Cardiac fibroblast (primary cell): ENCODE data around the gene TIMP2.

ENCODE experiments used
- DNase-seq, 2 donors: peaks; one replicate each; pipeline versions ENCODE4 v3.0.0 to v3.0.0-alpha.2; 2010; ENCODE audit warnings: low read depth in 2 of 2
- H3K4me3 ChIP-seq, 2 donors: replicated peaks in 1 of 2; 1 replicate in 1 of 2; 2 replicates in 1 of 2; pipeline ENCODE4 v1.5.1; 2011; ENCODE audit warnings: low read depth in 2 of 2, low read length in 2 of 2, mild to moderate bottlenecking in 2 of 2, moderate library complexity in 1 of 2
- TF ChIP-seq, protein P1 (sequence below): IDR thresholded peaks from one replicate; pipeline ENCODE4 v1.5.1; 2011; ENCODE audit warnings: low read depth, mild to moderate bottlenecking, low read length, inconsistent platforms

The TIMP2 gene, protein sequence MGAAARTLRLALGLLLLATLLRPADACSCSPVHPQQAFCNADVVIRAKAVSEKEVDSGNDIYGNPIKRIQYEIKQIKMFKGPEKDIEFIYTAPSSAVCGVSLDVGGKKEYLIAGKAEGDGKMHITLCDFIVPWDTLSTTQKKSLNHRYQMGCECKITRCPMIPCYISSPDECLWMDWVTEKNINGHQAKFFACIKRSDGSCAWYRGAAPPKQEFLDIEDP

DNA sequence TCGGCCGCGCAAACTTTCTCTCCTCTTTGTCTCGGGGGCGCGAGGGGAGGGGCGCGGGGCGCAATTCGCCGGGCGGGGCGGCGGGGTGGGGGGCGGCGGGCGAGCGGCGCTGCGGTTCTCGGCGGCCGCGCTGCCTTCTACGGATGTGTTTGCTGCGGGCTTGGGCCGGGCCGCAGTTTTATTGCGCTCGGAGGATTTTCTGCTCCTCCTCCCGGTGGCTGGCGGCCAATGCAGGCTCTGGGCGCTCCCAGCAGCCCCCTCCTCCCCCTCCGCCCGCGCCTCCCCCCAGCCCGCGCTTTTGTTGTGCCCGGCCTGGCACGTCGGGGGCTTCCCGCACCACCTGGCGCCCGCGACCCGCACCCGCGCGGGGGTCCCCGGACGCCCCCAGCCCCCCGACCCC, at the start of gene TIMP2:
TIMP2 (minus strand) TSS at position 154 of the 400 bp plus-strand sequence. CDS start 299 bp downstream, outside the sequence.
- TF ChIP-seq, protein P1, sequence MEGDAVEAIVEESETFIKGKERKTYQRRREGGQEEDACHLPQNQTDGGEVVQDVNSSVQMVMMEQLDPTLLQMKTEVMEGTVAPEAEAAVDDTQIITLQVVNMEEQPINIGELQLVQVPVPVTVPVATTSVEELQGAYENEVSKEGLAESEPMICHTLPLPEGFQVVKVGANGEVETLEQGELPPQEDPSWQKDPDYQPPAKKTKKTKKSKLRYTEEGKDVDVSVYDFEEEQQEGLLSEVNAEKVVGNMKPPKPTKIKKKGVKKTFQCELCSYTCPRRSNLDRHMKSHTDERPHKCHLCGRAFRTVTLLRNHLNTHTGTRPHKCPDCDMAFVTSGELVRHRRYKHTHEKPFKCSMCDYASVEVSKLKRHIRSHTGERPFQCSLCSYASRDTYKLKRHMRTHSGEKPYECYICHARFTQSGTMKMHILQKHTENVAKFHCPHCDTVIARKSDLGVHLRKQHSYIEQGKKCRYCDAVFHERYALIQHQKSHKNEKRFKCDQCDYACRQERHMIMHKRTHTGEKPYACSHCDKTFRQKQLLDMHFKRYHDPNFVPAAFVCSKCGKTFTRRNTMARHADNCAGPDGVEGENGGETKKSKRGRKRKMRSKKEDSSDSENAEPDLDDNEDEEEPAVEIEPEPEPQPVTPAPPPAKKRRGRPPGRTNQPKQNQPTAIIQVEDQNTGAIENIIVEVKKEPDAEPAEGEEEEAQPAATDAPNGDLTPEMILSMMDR: peak; percentile 15
- H3K4me3 ChIP-seq: peak within 1 kb of the TSS; percentile 83 to 90
- peak; percentile 85 to 93 for DNase-seq

DNA sequence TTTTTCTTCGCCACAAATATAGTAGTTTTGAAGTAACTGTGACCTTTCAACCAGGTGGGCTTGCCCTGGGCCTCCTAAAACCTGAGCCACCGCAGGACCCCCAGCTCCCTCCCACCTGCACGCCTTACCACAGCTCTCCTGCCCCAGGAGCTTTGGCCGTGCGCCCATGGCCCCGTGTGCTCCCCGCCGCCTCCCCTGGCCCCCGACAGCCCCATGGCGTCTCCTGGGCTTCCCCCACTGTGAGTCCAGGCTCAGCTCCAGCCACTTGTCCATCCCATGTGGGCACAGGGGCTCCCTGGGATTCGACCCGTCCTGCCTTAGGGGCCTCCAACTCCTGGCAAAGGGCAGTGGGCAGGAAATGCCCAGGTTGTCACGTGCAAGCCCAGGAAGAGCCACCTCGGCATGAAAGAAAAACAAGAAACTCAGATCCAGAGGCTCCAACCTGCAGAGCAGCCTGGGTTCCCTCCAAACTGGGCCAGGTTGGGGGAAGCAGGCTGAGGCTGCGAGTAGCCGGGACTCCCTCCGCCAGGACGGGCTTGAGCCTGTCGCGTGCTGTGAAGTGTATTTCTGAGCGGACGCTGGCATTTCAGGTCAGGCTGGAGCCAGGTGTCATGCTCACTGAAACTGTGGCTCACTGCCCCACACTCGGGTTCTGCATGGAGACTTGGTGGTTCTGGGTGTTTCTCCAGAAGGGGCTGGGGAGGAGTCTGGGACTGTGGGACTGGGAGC, 48.8 kb upstream of the TIMP2 start:
- TF ChIP-seq, protein P1: no peak
- DNase-seq: no peak
- no peak overlapping the region for H3K4me3 ChIP-seq

DNA sequence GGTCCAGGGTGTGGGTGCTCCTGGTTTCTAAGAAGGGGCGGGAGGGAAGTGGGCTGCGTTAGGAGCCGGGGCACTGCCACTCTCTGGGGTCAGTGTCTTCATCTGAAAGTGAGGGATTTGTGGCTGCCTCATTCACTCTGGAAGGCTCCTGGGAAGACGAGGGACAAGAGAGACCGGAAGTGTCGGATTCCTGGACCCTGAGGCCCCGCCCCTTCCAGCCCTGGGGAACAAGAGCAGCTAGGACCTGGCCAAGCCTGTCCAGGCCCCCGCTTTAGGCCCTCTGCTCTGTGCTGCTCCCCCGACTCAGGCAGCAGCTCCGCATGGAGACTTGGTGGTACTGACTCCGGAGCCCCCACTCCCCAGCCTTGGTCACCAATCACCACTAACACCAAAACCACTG, 48.0 kb upstream of the TIMP2 start:
- peak in 1 of 2 donors; percentile 34 for DNase-seq
- H3K4me3 ChIP-seq: no peak overlapping the region

DNA sequence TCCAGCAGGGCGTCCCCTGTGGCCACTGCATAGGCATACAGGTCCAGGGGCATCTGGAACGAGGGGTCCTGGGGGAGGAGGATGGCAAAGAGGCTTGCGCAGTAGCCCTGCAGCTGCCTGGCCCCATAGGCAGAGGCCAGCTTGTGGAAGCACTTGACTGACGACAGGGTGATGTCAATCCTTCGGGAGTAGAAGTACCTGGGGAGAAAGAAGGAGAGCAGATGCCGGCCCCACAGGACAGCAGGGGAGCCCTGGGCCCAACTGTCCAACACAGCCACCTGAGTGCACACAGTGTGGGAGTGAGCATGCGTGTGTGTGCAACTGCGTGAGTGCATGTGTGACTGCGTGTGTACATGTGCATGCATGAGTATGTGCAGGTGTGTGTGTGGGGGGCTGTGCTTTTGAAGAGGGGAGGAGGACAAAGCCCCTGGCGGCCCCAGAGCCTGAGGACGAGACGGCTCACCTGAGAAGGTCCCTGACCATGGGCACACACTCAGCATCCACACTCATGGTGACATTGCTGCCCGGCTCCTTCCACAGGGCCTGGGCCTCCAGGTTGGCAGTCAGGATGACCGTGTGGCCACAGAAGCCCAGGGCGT, 47.4 kb upstream of the TIMP2 start:
- TF ChIP-seq, protein P1: no peak
- no peak for DNase-seq
- no peak overlapping the region for H3K4me3 ChIP-seq

More for the DNA sequence above, 48.0 kb upstream of the TIMP2 start:
- TF ChIP-seq, protein P1: no peak

DNA sequence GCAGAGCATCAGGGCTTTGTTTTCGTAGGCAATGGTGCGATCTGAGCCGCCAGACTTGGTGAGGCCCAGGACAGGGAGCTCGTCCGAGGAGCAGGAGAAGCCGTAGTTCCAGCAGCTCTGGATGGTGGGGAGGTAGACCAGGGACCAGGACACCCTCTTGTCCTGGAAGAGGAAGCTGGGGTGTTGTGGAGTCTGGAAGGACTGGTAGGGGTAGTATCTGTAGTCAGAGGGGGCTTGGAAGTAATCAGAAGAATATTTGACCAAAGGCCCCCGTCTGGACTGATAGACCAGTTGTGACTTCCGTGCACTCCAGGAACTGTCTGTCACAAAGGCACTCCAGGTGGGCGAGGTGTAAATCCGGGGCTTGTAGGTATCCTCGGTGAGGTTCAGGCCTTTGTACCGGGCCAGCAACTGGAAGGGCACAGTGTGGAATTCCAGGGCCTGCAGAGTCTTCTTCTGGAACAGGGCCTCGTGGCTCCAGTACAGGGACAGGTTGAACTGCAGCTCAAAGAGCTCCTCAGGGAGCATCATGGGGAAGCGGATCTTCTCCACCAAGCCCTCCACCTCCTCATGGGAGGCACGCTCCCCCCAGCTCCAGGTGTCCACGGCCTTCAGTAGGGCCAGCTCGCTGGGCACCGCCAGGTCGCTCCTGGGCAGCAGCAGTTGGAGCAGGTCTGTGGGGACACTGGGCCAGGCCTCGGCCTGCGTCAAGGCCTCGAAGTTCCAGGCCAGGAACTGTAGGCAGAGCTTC, 46.7 kb upstream of the TIMP2 start:
- no peak overlapping the region for H3K4me3 ChIP-seq
- no peak for DNase-seq
- TF ChIP-seq, protein P1: no peak

DNA sequence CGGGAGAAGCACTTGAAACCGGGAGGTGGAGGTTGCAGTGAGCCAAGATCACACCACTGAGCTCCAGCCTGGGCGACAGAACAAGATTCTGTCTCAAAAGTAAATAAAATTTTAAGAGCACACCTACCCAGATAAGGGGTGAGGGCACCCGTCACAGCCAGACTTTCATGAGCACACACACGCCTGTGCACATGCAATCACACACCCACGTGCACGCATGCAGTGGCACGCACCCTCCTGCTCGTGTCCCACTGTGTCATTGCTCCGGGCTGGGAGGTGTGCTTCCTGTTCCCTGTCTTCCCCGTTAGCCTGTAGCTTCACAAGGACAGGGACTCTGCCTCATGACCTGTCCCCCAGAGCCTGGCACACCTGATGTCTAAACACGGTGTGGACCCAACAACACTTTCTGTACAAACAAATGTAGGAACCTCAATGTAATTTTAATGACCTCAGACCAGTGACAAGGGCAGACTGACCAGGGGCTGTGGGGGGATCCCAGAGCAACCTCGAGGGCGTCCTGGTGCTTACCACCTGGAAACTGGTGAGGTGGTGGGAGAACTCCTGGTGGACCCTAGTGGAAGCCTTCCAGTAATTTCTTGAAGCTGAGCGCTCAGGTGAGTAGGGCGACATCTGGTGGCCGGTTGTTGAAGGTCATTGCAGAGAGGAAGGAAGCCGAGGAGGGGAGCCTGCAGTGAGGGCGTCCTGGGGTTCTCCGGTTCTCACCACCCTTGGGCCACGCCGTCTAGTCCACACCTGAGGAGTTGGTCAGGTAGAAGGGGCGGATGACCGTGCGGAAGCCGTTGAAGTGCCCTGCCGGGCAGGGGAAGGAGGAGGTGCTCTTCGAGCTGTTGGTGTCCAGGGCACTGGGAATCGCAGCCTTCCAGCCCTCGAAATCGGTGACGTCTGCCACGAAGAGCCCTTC, 45.9 kb upstream of the TIMP2 start:
- no peak overlapping the region for H3K4me3 ChIP-seq
- peak; percentile 82 for DNase-seq

More for the DNA sequence above, 45.9 kb upstream of the TIMP2 start:
- TF ChIP-seq, protein P1: peak; percentile 87
